GM12892 (cell line): ENCODE results near the gene GPR35.
"Not testable (repeated sequence)": the region's sequence is repeated elsewhere in the genome, so short reads cannot be mapped to it uniquely, and the experiment has no call there.

Source experiments
- DNase-seq: peaks from one replicate; pipeline ENCODE4 v3.0.0; 2011; ENCODE audit not compliant: insufficient read length
- FAIRE-seq: peaks from 2 replicates; lab custom pipeline; 2011; peaks lifted over from hg19 to GRCh38; lab: Jason Lieb, UNC
- POLR2A ChIP-seq: IDR thresholded peaks from 2 replicates; pipeline ENCODE4 v1.6.1; 2011; ENCODE audit warnings: low read depth, low read length, control low read depth
- POLR2AphosphoS5 ChIP-seq: IDR thresholded peaks from 2 replicates; pipeline ENCODE4 v1.6.1; 2011; ENCODE audit warnings: low read depth, low read length, control low read depth
- TAF1 ChIP-seq: IDR thresholded peaks from 2 replicates; pipeline ENCODE4 v1.6.1; 2011; ENCODE audit warnings: low read depth, mild to moderate bottlenecking, control low read depth, low read length, borderline replicate concordance

GPR35 gene

DNA sequence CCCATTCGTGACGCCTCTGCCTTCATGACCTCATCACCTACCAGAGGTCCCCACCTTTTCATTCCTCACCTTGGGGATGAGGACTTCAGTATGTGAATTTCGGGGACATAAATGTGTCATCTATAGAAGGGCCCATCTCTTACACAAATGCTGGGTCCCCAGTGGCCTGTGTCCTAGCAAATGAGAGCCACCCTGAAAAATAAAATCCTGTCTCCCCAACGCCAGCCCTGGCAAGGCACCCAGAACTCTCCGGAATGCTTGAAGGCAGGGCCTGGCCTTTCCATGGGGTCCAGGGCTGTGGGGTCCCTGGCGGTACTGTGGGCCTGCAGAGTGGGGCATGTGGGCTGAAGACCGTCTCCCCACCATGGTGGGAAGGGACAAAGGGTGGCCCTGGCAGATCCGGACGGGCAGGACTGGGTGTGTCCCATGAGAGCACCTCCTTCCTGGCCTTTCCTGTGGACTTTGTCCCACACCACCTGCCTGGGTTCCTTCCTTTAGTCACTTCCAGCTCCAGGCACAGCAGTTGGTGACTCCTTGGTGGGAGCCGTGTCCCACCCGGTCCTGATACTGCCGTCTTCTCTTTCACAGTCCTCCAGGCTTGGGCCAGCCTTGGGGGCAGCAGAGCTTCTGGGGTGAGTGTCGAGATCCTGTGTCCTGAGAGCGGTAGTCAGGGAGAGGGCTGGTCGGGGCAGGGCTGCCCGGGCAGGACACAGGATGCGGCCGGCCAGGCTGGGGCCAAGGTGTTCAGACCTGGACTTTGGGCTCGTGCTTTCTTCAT is 20.2 kb upstream of the GPR35 start:
- DNase-seq: no peak
- TF ChIP-seq POLR2A: no peak
- TF ChIP-seq TAF1: no peak
- TF ChIP-seq POLR2AphosphoS5: no peak
- FAIRE-seq: no peak

DNA sequence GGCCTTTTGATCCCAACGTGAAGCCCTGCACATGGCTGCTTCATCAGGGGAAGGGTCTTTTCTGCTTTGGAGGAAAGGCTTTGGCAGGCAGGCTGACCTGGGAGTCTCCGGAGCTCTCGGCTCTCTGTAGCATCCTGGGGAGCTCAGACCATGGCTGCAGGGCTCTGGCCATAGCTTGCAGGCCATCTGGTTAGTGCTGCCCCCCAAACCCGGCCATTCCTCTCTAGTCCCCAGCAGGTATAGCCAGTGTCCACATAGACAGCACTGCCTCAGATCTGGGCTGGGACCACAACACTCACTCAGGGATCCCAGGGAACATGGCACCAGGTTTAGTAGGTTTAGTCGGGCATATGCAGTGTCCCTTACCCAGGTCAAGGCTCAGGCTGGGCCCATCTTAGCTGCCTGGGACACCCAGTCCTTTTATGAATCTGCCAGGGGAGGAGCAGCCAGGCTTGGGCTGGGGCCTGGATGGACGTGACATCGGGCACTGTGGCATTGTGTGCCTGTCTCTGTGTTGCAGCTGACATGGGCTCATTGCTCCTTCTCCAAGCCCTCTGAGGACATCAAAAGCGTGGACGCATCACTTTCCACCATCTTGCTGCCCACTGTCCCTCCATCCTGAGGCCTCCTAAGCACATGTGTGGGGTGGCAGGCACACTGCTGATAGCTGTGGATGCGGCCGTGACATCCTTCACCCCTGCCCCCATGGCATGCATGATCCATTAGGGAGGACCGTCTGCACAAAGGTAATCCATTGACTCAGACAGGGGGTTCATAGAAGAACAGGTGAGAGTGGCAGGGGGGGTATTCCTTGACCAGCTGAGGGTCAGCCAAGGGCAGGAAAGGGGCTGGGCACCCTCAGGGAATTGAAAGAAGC is 19.2 kb upstream of the GPR35 start:
- no peak for FAIRE-seq

DNA sequence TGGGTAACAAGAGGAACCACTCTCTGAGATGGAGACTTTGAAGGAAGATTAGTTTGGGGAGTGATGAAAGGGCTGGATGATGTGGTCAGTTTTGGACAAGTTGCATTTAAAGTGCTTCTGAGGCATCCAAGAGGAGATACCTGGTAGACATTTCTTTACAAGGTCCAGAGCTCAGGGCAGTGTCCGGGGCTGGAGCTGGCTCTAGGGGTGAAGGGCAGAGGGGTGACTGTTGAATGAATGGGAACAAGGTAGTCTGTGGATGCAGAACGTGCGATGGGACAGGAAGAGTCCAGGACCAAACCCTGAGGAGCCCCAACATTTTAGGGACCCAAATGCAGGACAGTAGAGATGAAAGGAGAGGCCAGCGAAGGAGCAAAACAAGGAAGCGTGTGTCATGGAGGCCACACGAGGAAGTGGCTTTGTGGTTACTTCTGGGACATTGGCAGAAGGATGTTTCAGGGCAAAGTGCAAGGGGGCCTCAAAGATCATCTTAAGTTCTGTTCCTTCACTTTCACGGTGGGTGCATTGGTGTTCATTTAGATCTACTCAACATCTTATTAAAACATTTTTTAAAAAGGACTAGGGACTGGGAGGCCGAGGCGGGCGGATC is 13.6 kb upstream of the GPR35 start:
- no peak for FAIRE-seq
- DNase-seq: no peak
- no peak for TF ChIP-seq POLR2A
- no peak for TF ChIP-seq POLR2AphosphoS5
- no peak for TF ChIP-seq TAF1

More for the DNA sequence above, 19.2 kb upstream of the GPR35 start:
- peak; percentile 5 for DNase-seq
- no peak for TF ChIP-seq POLR2A
- no peak for TF ChIP-seq TAF1
- TF ChIP-seq POLR2AphosphoS5: no peak

DNA sequence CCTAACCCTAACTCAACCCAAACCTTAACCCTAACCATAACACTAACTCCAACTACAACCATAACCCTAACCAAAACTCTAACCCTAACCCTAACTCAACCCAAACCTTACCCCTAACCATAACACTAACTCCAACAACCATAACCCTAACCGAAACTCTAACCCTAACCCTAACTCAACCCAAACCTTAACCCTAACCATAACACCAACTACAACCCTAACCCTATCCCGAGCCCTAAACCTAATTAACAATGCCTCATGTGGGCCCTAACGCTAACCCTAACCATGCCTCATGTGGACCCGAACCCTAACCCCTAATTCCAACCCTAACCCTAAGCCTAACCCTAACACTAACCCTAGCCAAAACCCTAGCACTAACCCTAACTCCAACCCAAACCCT is 11.5 kb upstream of the GPR35 start:
- FAIRE-seq: peak; percentile 77
- TF ChIP-seq POLR2A: no peak
- no peak for TF ChIP-seq TAF1
- no peak for TF ChIP-seq POLR2AphosphoS5

DNA sequence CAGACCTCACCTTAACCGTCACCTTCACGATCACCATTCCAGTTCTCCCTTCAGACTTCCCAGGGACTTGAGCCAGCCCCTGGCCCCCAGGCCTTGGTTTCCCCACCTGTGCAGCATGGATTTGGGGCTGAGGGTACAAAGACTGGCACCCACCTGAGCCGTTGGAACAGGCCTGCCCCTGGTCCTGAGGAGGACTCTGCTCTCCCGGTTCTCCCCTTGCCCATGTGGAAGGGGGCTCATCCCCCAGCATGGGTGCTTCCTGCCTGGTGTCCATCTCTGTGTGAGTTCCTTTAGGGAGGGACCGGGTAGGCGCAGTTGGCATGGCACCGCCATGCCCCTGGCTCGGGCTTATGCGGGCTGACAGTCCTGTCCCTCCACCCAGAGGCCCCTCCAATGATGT is 10.9 kb upstream of the GPR35 start:
- FAIRE-seq (no peak), DNase-seq (no peak)
- TF ChIP-seq TAF1 (no peak), POLR2AphosphoS5 (no peak), POLR2A (no peak)

More for the DNA sequence above, 11.5 kb upstream of the GPR35 start:
- DNase-seq: no peak

DNA sequence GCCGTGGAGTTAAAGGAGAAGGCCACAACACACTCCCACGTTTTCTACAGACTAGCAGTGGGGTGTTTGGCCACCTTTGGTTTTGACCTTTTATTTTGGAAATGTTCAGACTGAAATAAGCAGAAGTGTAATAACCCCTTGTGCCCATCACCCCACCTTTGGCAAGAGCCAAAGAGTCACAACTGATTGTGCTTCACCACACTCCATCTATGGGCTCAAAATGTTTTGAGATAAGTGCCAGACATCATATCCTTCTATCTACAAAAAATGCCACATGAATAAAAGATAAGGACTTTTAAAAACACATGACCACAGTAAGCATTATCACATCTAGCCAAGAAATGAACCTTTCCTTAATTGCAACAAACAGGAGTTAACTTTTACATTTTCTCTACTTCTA is 9.9 kb upstream of the GPR35 start:
- DNase-seq (no peak), FAIRE-seq (no peak)
- no peak for TF ChIP-seq TAF1
- TF ChIP-seq POLR2A: no peak
- TF ChIP-seq POLR2AphosphoS5: no peak

DNA sequence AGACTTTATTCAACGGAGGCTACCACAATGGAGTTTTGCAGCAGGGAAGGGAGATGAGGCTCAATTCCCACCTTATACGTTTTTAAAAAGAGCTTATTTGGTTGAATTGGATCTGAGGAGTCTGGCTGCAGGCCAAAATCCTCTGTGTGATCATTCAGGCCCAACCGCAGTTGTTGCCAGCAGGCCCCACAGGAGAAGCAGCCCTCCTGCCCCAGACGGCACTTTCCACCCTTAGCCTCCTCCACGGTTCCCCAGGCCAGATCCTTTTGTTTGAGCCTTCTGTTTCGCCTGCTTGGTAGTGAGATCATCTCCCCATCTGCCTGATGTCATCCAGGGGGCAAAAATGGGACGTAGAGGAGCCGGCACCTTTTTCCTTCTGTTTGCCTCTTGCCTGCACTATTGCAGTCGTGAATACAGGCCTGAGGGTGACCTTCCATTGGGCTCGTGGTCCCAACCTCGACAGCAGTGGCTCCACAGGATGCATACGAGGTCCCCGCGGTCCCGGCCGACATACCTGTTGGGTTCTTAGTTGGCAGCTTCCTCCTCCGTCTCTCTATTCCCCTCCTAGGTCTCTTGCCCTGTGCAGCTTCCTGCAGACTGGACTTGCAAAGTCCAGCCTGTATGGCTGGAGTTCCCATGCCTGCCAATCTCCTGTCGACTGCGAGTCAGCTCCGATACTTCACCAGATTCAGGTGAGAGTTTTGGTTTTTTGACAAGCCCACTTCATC is 9.3 kb upstream of the GPR35 start:
- FAIRE-seq (no peak), DNase-seq (no peak)
- TF ChIP-seq POLR2A (no peak), POLR2AphosphoS5 (no peak), TAF1 (no peak)

DNA sequence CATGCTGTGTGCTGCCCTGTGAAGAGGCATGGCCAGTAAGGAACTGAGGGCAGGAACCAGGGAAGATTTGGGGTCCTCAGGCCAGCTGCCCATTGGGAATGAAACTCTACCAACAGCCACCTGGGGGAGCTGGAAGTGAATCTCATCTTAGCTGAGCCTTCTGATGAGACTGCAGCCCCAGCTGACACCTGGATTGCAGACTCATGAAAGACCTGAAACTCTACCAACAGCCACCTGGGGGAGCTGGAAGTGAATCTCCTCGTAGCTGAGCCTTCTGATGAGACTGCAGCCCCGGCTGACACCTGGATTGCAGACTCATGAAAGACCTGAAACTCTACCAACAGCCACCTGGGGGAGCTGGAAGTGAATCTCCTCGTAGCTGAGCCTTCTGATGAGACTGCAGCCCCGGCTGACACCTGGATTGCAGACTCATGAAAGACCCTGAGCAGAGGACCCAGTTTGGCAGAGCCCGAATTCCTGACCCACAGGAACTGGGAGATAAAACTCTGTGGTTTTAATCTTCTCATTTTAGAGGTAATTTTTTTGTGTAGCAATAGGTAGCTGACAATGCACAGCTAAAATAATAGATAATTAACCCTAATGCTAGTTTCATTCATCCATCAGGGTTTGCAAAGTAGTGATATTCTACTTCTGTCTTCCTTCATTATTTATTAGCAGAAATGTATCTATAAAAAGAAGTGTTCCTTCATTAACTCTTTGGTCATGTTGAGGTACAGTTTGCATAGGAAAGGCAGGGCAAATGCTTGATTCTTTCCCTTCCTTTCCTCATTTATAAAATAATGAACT is 8.2 kb upstream of the GPR35 start:
- DNase-seq, FAIRE-seq: not testable (repeated sequence)

DNA sequence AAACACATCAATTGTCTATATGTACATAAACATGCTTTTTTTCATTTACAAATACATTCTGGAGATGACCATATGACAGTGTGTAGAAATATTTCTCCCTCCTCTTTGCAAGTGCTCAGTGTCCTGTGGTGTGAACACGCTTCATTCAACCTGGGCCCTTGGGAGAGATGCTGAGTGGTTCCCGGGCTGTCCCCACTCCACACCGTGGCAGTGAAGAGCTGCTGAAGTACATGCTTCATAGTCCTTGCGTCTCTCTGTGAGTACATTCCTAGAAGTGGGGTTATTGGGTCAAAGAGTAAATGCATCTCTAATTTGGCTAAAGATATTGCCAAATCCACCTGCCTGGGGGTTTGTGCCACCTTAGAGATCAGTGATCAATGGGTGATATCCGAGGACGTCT is 6.5 kb upstream of the GPR35 start:
- FAIRE-seq: no peak
- no peak for DNase-seq
- no peak for TF ChIP-seq TAF1
- no peak for TF ChIP-seq POLR2AphosphoS5
- no peak for TF ChIP-seq POLR2A

DNA sequence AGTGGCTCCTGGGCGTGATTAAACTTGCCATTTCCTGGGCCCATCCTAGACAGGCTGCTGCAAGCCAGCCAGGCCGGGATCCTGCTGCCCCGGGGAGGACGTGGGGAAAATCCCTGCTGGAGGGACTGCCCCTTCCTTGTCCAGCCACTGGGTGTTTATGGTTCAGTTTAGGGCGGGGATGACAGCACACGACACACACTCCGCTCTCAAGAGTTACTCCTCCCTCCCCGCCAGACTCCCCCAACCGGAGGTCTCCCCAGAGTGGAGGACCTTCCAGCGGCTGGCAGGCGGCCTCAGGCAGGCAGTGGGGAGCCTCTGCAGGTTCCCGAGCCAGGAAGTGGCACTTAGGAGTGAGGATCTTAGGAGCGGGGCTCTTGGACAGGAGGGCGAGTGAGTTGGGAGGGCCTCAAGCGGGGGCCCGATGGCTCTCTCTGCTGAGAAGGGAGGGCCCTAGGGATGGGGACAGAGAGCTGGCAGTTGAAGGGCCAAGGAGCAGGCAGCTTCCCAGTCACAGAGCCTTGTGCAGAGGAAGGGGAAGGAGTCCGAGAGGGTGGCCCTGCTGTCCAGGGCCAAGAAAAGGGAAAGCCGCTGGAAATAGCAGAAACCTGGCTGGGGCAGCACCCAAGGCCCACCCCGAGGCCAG is 5.7 kb upstream of the GPR35 start:
- FAIRE-seq (no peak), DNase-seq (no peak)
- TF ChIP-seq POLR2A: no peak
- TF ChIP-seq POLR2AphosphoS5: no peak
- TF ChIP-seq TAF1: no peak

DNA sequence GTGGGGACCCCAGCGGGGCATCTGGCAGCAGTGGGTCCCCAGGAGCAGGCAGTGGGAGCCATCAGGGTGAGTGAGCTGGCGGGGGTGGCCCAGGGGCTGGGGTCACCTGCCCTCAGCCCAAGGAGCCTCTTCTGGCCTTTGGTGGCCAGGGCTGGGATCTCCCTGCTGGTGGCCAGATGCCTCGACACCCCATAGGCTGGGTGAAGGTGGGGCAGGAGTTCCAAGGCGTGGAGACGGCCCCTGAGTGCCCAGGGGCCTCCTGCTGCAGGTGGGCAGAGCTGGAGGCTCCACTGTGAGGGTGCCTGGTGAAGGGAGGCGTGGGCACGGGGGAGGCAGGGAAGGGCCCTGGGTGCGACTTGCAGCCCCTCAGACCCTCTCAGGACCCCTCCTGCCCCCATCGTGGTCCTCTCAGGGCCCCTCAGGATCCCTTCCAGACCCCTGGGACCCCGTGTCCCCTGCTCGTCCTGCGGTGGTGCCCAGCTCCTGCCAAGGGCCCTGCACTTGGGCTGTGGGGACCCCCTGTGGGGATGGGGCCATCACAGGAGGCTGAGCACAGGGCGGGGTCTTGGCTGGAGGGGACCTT is 5.0 kb upstream of the GPR35 start:
- DNase-seq (no peak), FAIRE-seq (no peak)
- no peak for TF ChIP-seq POLR2AphosphoS5
- TF ChIP-seq POLR2A: no peak
- TF ChIP-seq TAF1: no peak
